ENCODE measurements around the gene RPS6KC1. TPM values are rescaled to one million over a fixed set of nuclear protein-coding genes. Genes with fewer than 3 reads are reported as not detected.

Gene RPS6KC1
- total and polyA plus RNA-seq, 7 donors = 3.9 to 37.4 (median 23.1) TPM

DNA sequence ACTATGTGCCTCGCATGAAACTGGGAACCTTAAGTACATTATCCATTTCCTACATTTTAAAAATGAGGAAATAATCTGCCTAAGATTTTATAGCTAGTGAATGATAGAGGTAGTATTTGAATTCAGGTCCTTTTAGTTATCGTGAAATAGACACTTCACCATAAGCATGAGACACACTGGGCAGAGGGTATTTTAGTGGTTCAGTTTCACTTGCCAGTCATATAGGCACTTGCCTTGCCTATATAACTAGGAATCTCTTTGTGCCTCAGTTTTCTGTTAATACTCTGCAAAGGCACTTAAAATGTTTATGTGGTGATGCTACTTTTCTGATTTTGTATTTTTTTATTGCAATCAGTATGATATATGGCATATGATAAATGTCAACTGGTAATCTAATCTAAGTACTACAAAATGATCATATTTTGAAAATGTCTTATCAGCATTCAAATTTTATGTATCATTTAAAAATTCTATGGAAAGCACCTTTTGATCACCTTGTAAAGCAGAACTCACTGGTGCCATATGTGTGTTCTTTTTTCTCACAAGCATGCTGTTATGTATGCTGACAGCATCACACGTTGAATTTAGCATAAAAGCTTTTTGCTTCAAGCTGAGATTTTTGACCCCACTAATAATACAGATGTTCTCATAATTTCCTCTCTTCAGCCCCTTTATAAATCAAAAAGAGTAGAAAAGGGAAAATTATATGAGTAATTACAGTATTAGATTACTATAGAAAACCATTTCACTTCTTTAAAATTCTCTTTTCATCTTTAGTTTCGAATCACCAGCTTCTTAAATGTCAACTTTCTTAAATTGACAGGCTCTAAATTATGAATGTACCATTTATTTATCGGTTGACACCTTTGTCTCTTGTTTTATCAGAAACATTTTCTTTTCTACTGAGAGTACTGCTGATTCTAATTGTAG lies 52.6 kb downstream of the RPS6KC1 start:
- 82 to 90% methylated on average over 5 of the region's 5 CpGs for WGBS, 2 donors
- no peak overlapping the region for H3K4me3 ChIP-seq
- no peaks in the 10 kb centered on the region for H3K9me3 ChIP-seq
- H3K27ac ChIP-seq = no peak overlapping the region
- TF ChIP-seq CTCF (IDR thresholded peaks at IDR 0.05) = no peak
- no peak for TF ChIP-seq EP300 (IDR thresholded peaks at IDR 0.05)
- TF ChIP-seq POLR2A (IDR thresholded peaks at IDR 0.05) = no peak
- H3K36me3 ChIP-seq = no peaks in the 10 kb centered on the region
- DNase-seq = no peak
- H3K27me3 ChIP-seq = no peaks in the 10 kb centered on the region
- intact Hi-C loops (cut with DNase I) = no loop called here
- peaks cover 0 to 9% (median 5%) of the 10 kb centered on the region in 4 donors for H3K4me1 ChIP-seq

DNA sequence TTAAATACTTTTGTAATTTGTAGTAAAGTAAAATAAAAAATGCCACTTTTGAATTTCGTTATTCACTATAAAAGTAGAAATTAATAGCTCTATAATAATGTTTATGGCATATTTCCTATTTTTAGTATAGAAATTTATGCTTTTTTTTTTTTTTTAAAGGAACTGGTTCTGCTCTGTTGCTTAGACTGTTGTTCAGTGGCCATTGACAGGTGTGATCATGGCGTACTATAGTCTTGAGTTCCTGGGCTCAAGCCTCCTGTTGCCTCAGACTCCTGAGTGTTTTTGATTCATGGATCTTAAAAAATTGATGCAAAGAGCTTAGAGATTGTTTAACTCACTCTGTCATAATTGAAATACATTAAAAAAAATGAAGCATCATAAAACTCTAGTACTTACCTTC lies 53.6 kb downstream of the RPS6KC1 start:
- Histone ChIP-seq H3K27ac (no peak overlapping the region), H3K4me3 (no peak overlapping the region), H3K4me1 (peaks cover 0 to 9% (median 5%) of the 10 kb centered on the region in 4 donors), H3K9me3 (no peaks in the 10 kb centered on the region), H3K27me3 (no peaks in the 10 kb centered on the region), H3K36me3 (no peaks in the 10 kb centered on the region)
- 92 to 93% methylated on average over 2 of the region's 2 CpGs for WGBS, 2 donors
- DNase-seq = no peak
- no peak for TF ChIP-seq POLR2A (IDR thresholded peaks at IDR 0.05)
- intact Hi-C loops (cut with DNase I) = no loop called here

GRCh38 chr1:213106298-213106697 lies 55.3 kb downstream of the RPS6KC1 start:
- 97 to 100% methylated on average over 1 of the region's 1 CpG for WGBS, 2 donors
- Histone ChIP-seq H3K9me3 (no peaks in the 10 kb centered on the region), H3K36me3 (no peaks in the 10 kb centered on the region), H3K27me3 (no peaks in the 10 kb centered on the region), H3K4me3 (no peak overlapping the region), H3K4me1 (peaks cover 0 to 9% (median 5%) of the 10 kb centered on the region in 4 donors), H3K27ac (no peak overlapping the region)
- no peak for DNase-seq
- intact Hi-C loops (cut with DNase I) = no loop called here
- TF ChIP-seq POLR2AphosphoS5 (IDR thresholded peaks at IDR 0.05) (no peak), EP300 (IDR thresholded peaks at IDR 0.05) (no peak), CTCF (IDR thresholded peaks at IDR 0.05) (no peak), POLR2A (IDR thresholded peaks at IDR 0.05) (no peak)

GRCh38 chr1:213107613-213108012 lies 56.6 kb downstream of the RPS6KC1 start:
- H3K4me3 ChIP-seq = no peak overlapping the region
- WGBS, 2 donors = 96 to 97% methylated on average over 2 of the region's 2 CpGs
- H3K4me1 ChIP-seq = peaks cover 0 to 3% (median 0%) of the 10 kb centered on the region in 4 donors
- no peaks in the 10 kb centered on the region for H3K36me3 ChIP-seq
- H3K9me3 ChIP-seq = no peaks in the 10 kb centered on the region
- no peaks in the 10 kb centered on the region for H3K27me3 ChIP-seq
- no peak for DNase-seq
- TF ChIP-seq POLR2AphosphoS5 (IDR thresholded peaks at IDR 0.05) (no peak), POLR2A (IDR thresholded peaks at IDR 0.05) (no peak), CTCF (IDR thresholded peaks at IDR 0.05) (no peak), EP300 (IDR thresholded peaks at IDR 0.05) (no peak)
- H3K27ac ChIP-seq = no peak overlapping the region
- intact Hi-C loops (cut with DNase I) = no loop called here

- Histone ChIP-seq H3K9me3 (no peaks in the 10 kb centered on the region), H3K4me3 (no peak overlapping the region), H3K27ac (no peak overlapping the region), H3K4me1 (no peaks in the 10 kb centered on the region), H3K36me3 (no peaks in the 10 kb centered on the region), H3K27me3 (no peaks in the 10 kb centered on the region)
- TF ChIP-seq EP300 (IDR thresholded peaks at IDR 0.05) (no peak), POLR2A (IDR thresholded peaks at IDR 0.05) (no peak), POLR2AphosphoS5 (IDR thresholded peaks at IDR 0.05) (no peak), CTCF (IDR thresholded peaks at IDR 0.05) (no peak)
- no peak for DNase-seq
- intact Hi-C loops (cut with DNase I) = no loop called here
- WGBS, 2 donors = 68 to 86% methylated on average over 4 of the region's 4 CpGs
Observed at GRCh38 chr1:213110349-213111300, 59.6 kb downstream of the RPS6KC1 start.

All from sigmoid colon (tissue), 7 donors.